HepG2 (cell line): ENCODE data around the gene PGS1. TPM values are rescaled to one million over a fixed set of nuclear protein-coding genes. Genes with fewer than 3 reads are reported as not detected.

Source experiments
- ATAC-seq: fragments of 200-7000 bp; cut with Tn5 transposase; 3 replicates; pipeline ENCODE4 v1.9.1; 2020; ENCODE audit warnings: mild to moderate bottlenecking, moderate library complexity
- BruUV-seq: library from RNA; stranded (reverse); fragments of 400-500 nt; replicated peaks from 2 replicates; lab custom pipeline; 2021; lab: Mats Ljungman, UMichigan
- CTCF ChIA-PET: fragments of 300-600 bp; formaldehyde crosslinking; extraction: SDS; loops from one replicate; lab custom pipeline; 2021; ENCODE audit warnings: low total read pairs, inconsistent platforms, low intra/inter-chr PET ratio; lab: Yijun Ruan, JAX
- POLR2A ChIA-PET: fragments of 350-600 bp; sonication (Branson Sonifier 250); formaldehyde crosslinking; loops from one replicate; lab custom pipeline; 2020; ENCODE audit warnings: antibody characterized with exemption, inconsistent platforms; lab: Yijun Ruan, JAX
- DNase-seq: peaks from one replicate; pipeline ENCODE4 v3.0.0-alpha.2; 2015; ENCODE audit warnings: low spot score
- FAIRE-seq: peaks from 3 replicates; lab custom pipeline; 2011; peaks lifted over from hg19 to GRCh38; lab: Jason Lieb, UNC
- H2AFZ ChIP-seq: one replicate; pipeline ENCODE4 v1.6.1; 2011; ENCODE audit warnings: low read length, inconsistent platforms
- H3K27ac ChIP-seq: fragments of 300-600 bp; 3 replicates; pipeline ENCODE4 v1.8.0; 2011; ENCODE audit warnings: mixed run types, mild to moderate bottlenecking, mixed read lengths, low read length, inconsistent platforms; ENCODE audit not compliant: insufficient read depth; ENCODE audit errors: extremely low read length
- H3K27me3 ChIP-seq, 2 experiments: fragments of 200-600 bp in 1 of 2; 2 replicates in 1 of 2; 3 replicates in 1 of 2; pipeline versions ENCODE4 v1.6.0 to v1.8.0; 2011; ENCODE audit warnings: low read length in 2 of 2, mild to moderate bottlenecking in 2 of 2, moderate library complexity in 2 of 2, inconsistent platforms in 1 of 2; ENCODE audit not compliant: insufficient read depth in 2 of 2, control insufficient read depth in 1 of 2
- H3K36me3 ChIP-seq, 2 experiments: fragments of 200-600 bp in 1 of 2; replicated peaks in 1 of 2; 2 replicates in 1 of 2; 3 replicates in 1 of 2; pipeline versions ENCODE4 v1.5.1 to v1.8.0; 2011; ENCODE audit warnings: low read length in 2 of 2, inconsistent platforms in 1 of 2; ENCODE audit not compliant: insufficient read depth in 2 of 2, control insufficient read depth in 1 of 2
- H3K4me1 ChIP-seq: 2 replicates; pipeline ENCODE4 v1.5.1; 2012; ENCODE audit warnings: low read length, inconsistent platforms; ENCODE audit not compliant: insufficient read depth
- H3K4me2 ChIP-seq: 2 replicates; pipeline ENCODE4 v1.6.0; 2011; ENCODE audit warnings: low read depth, low read length, inconsistent platforms
- H3K4me3 ChIP-seq, 3 experiments: fragments of 200-600 bp in 1 of 3; sonication (generic), shearing (Covaris generic) in 1 of 3; replicated peaks in 1 of 3; 2 replicates each; pipeline ENCODE4 v1.5.1; 2011 to 2016; ENCODE audit warnings: low read length in 3 of 3, inconsistent platforms in 2 of 3, low read depth in 2 of 3, mild to moderate bottlenecking in 2 of 3, control low read depth in 1 of 3, mixed read lengths in 1 of 3; ENCODE audit not compliant: insufficient read depth in 1 of 3
- H3K79me2 ChIP-seq: one replicate; pipeline ENCODE4 v1.6.1; 2011; ENCODE audit warnings: low read length, inconsistent platforms; ENCODE audit not compliant: insufficient read depth
- H3K9ac ChIP-seq: 2 replicates; pipeline ENCODE4 v1.6.0; 2011; ENCODE audit warnings: mild to moderate bottlenecking, low read depth, low read length, inconsistent platforms; ENCODE audit not compliant: insufficient read depth
- H3K9me3 ChIP-seq: 2 replicates; pipeline ENCODE4 v1.5.1; 2012; ENCODE audit warnings: mild to moderate bottlenecking, low read length
- H4K20me1 ChIP-seq: 2 replicates; pipeline ENCODE4 v1.6.0; 2011; ENCODE audit warnings: inconsistent platforms, mild to moderate bottlenecking, low read length, moderate library complexity; ENCODE audit not compliant: insufficient read depth
- CBFB ChIP-seq: sonication (generic); formaldehyde crosslinking; IDR thresholded peaks from 2 replicates; pipeline ENCODE4 v1.4.0; 2020; ENCODE audit warnings: missing genetic modification reagents
- ETV6 ChIP-seq: sonication (generic); formaldehyde crosslinking; conservative IDR thresholded peaks from 2 replicates; pipeline ENCODE4 v1.4.0; 2020; ENCODE audit warnings: missing genetic modification reagents
- HCFC1 ChIP-seq: fragments of 150-350 bp; IDR thresholded peaks from 2 replicates; pipeline ENCODE4 v1.6.1; 2014; ENCODE audit warnings: low read depth, low read length
- ISX ChIP-seq: sonication (generic); formaldehyde crosslinking; conservative IDR thresholded peaks from 2 replicates; pipeline ENCODE4 v1.5.0; 2020; ENCODE audit warnings: missing genetic modification reagents
- KMT2A ChIP-seq: sonication (generic); formaldehyde crosslinking; IDR thresholded peaks from 2 replicates; pipeline ENCODE4 v1.4.0; 2020; ENCODE audit warnings: missing genetic modification reagents
- MBNL3 ChIP-seq: fragments of 250-450 bp; sonication (Bioruptor Pico); conservative IDR thresholded peaks from 2 replicates; pipeline ENCODE4 v1.8.0; 2022; ENCODE audit warnings: mild to moderate bottlenecking, inconsistent platforms
- RARG ChIP-seq: sonication (generic); formaldehyde crosslinking; IDR thresholded peaks from 2 replicates; pipeline ENCODE4 v1.4.0; 2020; ENCODE audit warnings: low read depth, mild to moderate bottlenecking, missing genetic modification reagents
- SATB2 ChIP-seq: sonication (generic); formaldehyde crosslinking; IDR thresholded peaks from 2 replicates; pipeline ENCODE4 v1.5.0; 2020; ENCODE audit warnings: missing genetic modification reagents
- SIN3B ChIP-seq: fragments of 150-350 bp; IDR thresholded peaks from 2 replicates; pipeline ENCODE4 v1.6.1; 2014; ENCODE audit warnings: low read length
- ZNF251 ChIP-seq: sonication (generic); formaldehyde crosslinking; IDR thresholded peaks from 2 replicates; pipeline ENCODE4 v1.9.0; 2021; ENCODE audit warnings: mild to moderate bottlenecking, missing genetic modification reagents
- ZNF788 ChIP-seq: sonication (generic); formaldehyde crosslinking; IDR thresholded peaks from 2 replicates; pipeline ENCODE4 v1.5.0; 2020; ENCODE audit warnings: mild to moderate bottlenecking, missing genetic modification reagents, borderline replicate concordance
- ZSCAN12 ChIP-seq: sonication (generic); formaldehyde crosslinking; IDR thresholded peaks from 2 replicates; pipeline ENCODE4 v1.9.0; 2021; ENCODE audit warnings: mild to moderate bottlenecking, missing genetic modification reagents
- WGBS: methylation state at CpG from one replicate; pipeline ENCODE4 v1.1.6; 2017; ENCODE audit warnings: low lambda C conversion rate; 5-methylcytosine and 5-hydroxymethylcytosine counted together
- in situ Hi-C: cut with HindIII; loops from 2 replicates; pipeline ENCODE4 v1.10.0; 2017; ENCODE audit warnings: low pct_unique_long_range_greater_than_20kb; ENCODE audit not compliant: extremely low pct_ligation_motif_present
- intact Hi-C: fragments of 100-400 bp; cut with micrococcal nuclease; formaldehyde crosslinking; loops from one replicate; pipeline ENCODE4 v1.10.0; 2022; ENCODE audit not compliant: unreplicated experiment
- polyA plus RNA-seq, 8 experiments: library from polyadenylated mRNA; depleted of rRNA in 3 of 8; stranded (reverse) in 7 of 8; unstranded in 1 of 8; fragments of >200 nt; fragmentation: Illumina TruSeq in 4 of 8; extraction: Trizol in 4 of 8; gene quantifications; 2 replicates each; pipeline versions ENCODE4 v1.2.1 to v1.2.3, GENCODE V29; 2011 to 2016; ENCODE audit warnings: low read depth in 4 of 8, missing spikeins in 1 of 8, mixed read lengths in 1 of 8; ENCODE audit not compliant: insufficient read depth in 1 of 8
- total RNA-seq, 5 experiments: library from RNA; depleted of rRNA; stranded (reverse); fragments of >200 nt; fragmentation: Illumina TruSeq; extraction: Trizol; gene quantifications; 2 replicates each; pipeline ENCODE4 v1.2.3, GENCODE V29; 2016; ENCODE audit warnings: low read depth in 1 of 5
- TF ChIP-seq, protein P1 (sequence below): sonication (generic); formaldehyde crosslinking; IDR thresholded peaks from 2 replicates; pipeline ENCODE4 v1.5.0; 2020; ENCODE audit warnings: missing genetic modification reagents
- TF ChIP-seq, protein P2 (sequence below): sonication (generic); formaldehyde crosslinking; conservative IDR thresholded peaks from 2 replicates; pipeline ENCODE4 v1.5.0; 2020; ENCODE audit warnings: missing genetic modification reagents
- TF ChIP-seq, protein P3 (sequence below): sonication (generic); formaldehyde crosslinking; IDR thresholded peaks from 2 replicates; pipeline ENCODE4 v1.5.1; 2020; ENCODE audit warnings: mild to moderate bottlenecking, missing genetic modification reagents, borderline replicate concordance
- TF ChIP-seq, protein P4 (sequence below): IDR thresholded peaks from 2 replicates; pipeline ENCODE4 v1.6.1; 2012; ENCODE audit warnings: low read length, improper control_type of control experiment

PGS1 gene
- total and polyA plus RNA-seq, 2 of the 13 experiments (the other 11 are each of a cell fraction or from before 2014, with no cell fraction given) = 25.9 to 31.5 TPM

DNA sequence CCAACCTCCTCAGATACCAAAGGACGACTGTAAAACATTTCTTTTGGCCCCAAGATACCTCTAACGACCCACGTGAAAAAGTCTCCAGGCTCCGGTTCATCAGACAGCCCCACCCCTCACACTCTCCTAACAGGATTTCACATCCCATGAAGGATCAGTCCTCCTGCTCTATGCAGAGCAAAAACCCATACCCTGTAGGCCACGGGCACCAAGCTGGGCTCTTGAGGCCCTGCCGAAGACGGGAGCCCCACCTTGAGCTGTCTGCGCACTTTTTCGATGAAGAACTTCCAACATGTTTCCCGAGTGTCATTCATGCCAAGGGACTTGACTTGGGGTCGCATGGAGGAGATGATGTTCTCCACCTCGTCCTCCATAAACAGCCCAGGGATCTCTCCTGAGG lies 89.9 kb downstream of the PGS1 start:
- no peak overlapping the region for H3K27ac ChIP-seq
- peaks cover 1 to 8% of the 10 kb centered on the region in 2 experiments; a peak in 3 of 5 replicates for H3K27me3 ChIP-seq
- in situ Hi-C loops (no loop called here), intact Hi-C loops (no loop called here)
- no peak overlapping the region for H3K4me2 ChIP-seq
- no peaks in the 10 kb centered on the region for H3K36me3 ChIP-seq
- ChIA-PET POLR2A (no interaction called here), CTCF (no interaction called here)
- H3K79me2 ChIP-seq = no peaks in the 10 kb centered on the region
- FAIRE-seq (no peak), ATAC-seq (no peak), DNase-seq (no peak)
- WGBS = 57% methylated on average over 12 of the region's 12 CpGs
- no TSS peak for BruUV-seq
- H3K4me3 ChIP-seq = no peak overlapping the region
- no peaks in the 10 kb centered on the region for H4K20me1 ChIP-seq
- peaks cover 11% of the 10 kb centered on the region for H3K4me1 ChIP-seq
- H3K9ac ChIP-seq = no peak overlapping the region
- H2AFZ ChIP-seq = no peak overlapping the region
- H3K9me3 ChIP-seq = no peaks in the 10 kb centered on the region
- TF ChIP-seq ISX (CRISPR knock-in tag) = no peak
- TF ChIP-seq ZSCAN12 (CRISPR knock-in tag) = no peak
- TF ChIP-seq, protein P1, sequence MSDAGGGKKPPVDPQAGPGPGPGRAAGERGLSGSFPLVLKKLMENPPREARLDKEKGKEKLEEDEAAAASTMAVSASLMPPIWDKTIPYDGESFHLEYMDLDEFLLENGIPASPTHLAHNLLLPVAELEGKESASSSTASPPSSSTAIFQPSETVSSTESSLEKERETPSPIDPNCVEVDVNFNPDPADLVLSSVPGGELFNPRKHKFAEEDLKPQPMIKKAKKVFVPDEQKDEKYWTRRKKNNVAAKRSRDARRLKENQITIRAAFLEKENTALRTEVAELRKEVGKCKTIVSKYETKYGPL (CRISPR knock-in tag) = no peak
- no peak for TF ChIP-seq KMT2A (CRISPR knock-in tag)
- TF ChIP-seq, protein P2, sequence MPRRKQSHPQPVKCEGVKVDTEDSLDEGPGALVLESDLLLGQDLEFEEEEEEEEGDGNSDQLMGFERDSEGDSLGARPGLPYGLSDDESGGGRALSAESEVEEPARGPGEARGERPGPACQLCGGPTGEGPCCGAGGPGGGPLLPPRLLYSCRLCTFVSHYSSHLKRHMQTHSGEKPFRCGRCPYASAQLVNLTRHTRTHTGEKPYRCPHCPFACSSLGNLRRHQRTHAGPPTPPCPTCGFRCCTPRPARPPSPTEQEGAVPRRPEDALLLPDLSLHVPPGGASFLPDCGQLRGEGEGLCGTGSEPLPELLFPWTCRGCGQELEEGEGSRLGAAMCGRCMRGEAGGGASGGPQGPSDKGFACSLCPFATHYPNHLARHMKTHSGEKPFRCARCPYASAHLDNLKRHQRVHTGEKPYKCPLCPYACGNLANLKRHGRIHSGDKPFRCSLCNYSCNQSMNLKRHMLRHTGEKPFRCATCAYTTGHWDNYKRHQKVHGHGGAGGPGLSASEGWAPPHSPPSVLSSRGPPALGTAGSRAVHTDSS = no peak
- no peak for TF ChIP-seq SIN3B
- TF ChIP-seq, protein P3, sequence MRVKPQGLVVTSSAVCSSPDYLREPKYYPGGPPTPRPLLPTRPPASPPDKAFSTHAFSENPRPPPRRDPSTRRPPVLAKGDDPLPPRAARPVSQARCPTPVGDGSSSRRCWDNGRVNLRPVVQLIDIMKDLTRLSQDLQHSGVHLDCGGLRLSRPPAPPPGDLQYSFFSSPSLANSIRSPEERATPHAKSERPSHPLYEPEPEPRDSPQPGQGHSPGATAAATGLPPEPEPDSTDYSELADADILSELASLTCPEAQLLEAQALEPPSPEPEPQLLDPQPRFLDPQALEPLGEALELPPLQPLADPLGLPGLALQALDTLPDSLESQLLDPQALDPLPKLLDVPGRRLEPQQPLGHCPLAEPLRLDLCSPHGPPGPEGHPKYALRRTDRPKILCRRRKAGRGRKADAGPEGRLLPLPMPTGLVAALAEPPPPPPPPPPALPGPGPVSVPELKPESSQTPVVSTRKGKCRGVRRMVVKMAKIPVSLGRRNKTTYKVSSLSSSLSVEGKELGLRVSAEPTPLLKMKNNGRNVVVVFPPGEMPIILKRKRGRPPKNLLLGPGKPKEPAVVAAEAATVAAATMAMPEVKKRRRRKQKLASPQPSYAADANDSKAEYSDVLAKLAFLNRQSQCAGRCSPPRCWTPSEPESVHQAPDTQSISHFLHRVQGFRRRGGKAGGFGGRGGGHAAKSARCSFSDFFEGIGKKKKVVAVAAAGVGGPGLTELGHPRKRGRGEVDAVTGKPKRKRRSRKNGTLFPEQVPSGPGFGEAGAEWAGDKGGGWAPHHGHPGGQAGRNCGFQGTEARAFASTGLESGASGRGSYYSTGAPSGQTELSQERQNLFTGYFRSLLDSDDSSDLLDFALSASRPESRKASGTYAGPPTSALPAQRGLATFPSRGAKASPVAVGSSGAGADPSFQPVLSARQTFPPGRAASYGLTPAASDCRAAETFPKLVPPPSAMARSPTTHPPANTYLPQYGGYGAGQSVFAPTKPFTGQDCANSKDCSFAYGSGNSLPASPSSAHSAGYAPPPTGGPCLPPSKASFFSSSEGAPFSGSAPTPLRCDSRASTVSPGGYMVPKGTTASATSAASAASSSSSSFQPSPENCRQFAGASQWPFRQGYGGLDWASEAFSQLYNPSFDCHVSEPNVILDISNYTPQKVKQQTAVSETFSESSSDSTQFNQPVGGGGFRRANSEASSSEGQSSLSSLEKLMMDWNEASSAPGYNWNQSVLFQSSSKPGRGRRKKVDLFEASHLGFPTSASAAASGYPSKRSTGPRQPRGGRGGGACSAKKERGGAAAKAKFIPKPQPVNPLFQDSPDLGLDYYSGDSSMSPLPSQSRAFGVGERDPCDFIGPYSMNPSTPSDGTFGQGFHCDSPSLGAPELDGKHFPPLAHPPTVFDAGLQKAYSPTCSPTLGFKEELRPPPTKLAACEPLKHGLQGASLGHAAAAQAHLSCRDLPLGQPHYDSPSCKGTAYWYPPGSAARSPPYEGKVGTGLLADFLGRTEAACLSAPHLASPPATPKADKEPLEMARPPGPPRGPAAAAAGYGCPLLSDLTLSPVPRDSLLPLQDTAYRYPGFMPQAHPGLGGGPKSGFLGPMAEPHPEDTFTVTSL (CRISPR knock-in tag) = no peak
- no peak for TF ChIP-seq SATB2
- TF ChIP-seq, protein P4, sequence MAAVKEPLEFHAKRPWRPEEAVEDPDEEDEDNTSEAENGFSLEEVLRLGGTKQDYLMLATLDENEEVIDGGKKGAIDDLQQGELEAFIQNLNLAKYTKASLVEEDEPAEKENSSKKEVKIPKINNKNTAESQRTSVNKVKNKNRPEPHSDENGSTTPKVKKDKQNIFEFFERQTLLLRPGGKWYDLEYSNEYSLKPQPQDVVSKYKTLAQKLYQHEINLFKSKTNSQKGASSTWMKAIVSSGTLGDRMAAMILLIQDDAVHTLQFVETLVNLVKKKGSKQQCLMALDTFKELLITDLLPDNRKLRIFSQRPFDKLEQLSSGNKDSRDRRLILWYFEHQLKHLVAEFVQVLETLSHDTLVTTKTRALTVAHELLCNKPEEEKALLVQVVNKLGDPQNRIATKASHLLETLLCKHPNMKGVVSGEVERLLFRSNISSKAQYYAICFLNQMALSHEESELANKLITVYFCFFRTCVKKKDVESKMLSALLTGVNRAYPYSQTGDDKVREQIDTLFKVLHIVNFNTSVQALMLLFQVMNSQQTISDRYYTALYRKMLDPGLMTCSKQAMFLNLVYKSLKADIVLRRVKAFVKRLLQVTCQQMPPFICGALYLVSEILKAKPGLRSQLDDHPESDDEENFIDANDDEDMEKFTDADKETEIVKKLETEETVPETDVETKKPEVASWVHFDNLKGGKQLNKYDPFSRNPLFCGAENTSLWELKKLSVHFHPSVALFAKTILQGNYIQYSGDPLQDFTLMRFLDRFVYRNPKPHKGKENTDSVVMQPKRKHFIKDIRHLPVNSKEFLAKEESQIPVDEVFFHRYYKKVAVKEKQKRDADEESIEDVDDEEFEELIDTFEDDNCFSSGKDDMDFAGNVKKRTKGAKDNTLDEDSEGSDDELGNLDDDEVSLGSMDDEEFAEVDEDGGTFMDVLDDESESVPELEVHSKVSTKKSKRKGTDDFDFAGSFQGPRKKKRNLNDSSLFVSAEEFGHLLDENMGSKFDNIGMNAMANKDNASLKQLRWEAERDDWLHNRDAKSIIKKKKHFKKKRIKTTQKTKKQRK = no peak
- no peak for TF ChIP-seq RARG (CRISPR knock-in tag)
- TF ChIP-seq CBFB (CRISPR knock-in tag) = no peak
- TF ChIP-seq MBNL3 (CRISPR knock-in tag) = no peak
- no peak for TF ChIP-seq ZNF788 (CRISPR knock-in tag)
- no peak for TF ChIP-seq ZNF251
- TF ChIP-seq HCFC1 = no peak
- no peak for TF ChIP-seq ETV6 (CRISPR knock-in tag)
